ENCODE measurements around the gene NEDD4L.
"Not testable (repeated sequence)": the region's sequence is repeated elsewhere in the genome, so short reads cannot be mapped to it uniquely, and the experiment has no call there.

Gene NEDD4L

DNA sequence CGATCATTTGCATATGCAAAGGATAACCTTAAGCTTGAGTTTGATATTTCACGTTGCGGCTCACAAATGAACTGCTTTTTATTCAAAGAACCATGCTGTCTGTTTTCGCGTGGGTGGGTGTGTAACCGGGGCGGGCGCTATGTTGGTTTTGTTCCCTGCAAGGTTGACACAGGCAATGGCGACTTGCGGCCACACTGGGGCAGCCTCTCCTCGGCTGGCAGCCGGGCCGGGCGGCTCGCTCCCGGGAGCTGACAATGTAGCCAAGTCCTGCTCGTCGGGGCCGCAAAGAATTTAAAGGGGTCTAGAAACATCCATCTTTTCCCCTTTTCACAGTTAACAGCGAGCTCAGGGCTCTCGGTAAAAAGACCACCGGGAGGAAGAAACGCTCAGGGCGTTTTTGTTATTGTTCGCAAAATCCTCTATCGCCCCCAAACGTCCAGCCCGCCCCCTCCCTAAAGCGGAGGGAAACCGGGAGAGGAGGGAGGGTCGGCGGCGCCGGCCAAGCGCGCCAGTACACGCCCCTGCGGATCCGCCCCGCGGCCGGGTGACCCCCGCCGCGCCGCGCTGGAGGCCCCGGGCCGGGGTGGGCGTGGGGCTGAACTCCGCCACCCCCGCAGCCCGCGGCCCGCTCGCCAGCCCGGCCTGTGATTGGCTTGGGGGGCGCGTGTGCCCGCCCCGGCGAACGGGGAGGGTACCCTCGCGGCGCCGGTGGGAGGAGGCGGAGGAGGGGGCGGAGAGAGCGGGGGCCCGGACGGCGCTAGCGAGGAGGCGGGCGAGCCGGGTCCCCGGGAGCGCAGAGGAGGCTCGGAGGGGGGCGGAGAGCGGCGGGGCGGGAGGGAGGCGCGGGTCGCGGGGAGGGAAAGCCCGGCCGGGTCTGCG lies at the start of gene NEDD4L:
Gene NEDD4L, plus strand, starts transcription at position 736 of the 879 bp plus-strand sequence. CDS start 435 bp downstream, outside the sequence.
- DNase-seq, result peak; percentile 20

DNA sequence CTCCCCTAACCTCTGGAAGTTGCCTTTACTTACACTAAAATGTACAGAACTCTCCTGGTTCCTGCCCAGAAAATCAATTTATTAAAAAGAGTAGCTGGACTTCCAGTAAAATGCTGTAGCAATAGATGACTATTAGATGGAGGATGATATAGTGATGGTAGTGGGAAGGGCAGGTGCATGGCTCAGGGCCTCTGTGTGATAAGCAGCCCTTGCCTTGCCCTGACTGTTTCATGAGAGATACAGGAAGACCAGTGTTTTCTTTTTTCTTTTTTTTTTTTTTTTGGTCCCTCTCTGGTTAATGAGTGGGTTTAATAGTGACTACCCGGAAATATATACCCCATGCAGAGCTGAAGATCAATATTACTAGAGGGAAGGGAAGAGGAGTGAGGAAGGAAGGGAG lies 48.7 kb upstream of the NEDD4L start:
- DNase-seq, result no peak

DNA sequence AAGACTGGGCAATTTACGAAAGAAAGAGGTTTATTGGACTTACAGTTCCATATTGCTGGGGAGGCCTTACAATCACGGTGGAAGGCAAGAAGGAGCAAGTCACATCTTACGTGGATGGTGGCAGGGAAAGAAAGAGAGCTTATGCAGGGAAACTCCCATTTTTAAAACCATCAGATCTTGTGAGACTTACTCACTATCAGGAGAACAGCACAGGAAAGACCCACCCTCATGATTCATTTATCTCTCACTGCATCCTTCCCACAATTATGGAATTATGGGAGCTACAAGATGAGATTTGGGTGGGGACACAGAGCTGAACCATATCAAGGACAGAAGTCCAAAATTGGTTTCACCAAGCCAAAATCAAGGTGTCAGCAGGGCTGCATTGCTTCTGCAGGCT lies 47.1 kb upstream of the NEDD4L start:
- DNase-seq, result not testable (repeated sequence)

DNA sequence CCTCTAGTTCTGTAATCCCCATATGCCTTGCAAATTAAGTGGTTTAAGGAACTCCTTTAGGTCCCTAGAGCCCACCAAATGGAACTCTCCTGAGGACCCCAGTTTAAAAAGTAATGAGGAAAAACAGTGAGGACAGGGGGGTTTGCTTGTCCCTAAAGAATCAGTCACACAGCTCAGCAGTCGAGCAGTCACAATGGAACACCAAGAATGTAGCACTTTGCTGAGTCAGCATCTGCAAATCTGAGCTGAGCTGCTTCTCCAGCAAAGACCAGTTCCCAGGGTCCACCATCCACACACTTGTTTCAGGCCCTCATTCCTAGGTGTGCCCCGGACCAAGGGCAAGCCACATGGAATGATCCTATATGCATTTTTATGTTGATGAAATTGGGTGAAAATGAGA lies 46.2 kb upstream of the NEDD4L start:
- DNase-seq, result no peak

DNA sequence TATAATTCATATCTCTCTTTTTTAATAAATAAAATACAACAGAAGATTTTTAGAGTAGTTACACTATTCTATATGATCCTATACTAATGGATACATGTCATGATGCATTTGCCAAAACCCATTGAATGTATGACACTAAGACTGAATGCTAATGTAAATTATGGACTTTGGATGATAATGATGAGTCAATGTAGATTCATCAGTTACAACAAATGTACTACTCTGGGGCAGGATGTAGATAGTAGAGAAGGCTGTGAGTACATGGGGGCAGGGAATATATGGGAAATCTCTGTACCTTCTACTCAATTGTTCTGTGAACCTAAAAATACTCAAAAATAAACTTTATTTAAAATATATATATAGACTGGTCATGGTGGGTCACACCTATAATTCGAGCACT lies 45.6 kb upstream of the NEDD4L start:
- no peak for DNase-seq

DNA sequence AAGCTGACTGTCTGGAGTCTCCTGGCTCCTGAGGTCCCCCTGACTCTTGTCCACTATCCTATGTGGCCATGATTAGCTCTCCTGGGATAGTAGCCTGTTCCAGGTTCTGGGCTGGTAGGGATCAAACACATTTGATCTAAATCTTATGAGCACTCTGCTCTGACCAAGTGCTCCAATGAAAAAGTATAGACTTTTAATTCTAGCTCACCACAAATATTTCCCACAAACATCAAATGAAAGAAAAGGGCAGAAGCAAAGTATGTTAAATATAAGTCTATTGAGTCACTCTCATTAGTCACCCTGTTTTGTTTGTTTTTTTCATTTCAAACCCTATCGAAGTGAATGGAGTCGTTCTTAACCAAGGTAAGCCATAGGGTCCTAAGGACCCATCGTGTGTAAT lies 39.7 kb upstream of the NEDD4L start:
- DNase-seq, result no peak

DNA sequence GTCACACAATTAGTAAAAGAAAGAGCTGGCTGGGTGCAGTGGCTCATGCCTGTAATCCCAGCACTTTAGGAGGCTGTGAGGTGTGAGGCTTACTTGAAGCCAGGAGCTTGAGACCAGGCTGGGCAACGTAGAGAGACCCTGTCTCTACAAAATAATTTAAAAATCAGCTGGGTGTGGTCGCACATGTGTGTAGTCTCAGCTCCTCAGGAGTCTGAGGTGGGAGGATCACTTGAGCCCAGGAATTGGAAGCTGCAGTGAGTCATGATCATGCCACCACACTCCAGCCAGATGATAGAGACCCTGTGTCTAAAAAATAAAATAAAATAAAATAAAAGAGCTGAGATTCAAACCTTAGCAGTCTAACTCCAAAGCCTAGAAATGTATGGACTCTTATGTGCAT lies 39.0 kb upstream of the NEDD4L start:
- DNase-seq, result no peak

DNA sequence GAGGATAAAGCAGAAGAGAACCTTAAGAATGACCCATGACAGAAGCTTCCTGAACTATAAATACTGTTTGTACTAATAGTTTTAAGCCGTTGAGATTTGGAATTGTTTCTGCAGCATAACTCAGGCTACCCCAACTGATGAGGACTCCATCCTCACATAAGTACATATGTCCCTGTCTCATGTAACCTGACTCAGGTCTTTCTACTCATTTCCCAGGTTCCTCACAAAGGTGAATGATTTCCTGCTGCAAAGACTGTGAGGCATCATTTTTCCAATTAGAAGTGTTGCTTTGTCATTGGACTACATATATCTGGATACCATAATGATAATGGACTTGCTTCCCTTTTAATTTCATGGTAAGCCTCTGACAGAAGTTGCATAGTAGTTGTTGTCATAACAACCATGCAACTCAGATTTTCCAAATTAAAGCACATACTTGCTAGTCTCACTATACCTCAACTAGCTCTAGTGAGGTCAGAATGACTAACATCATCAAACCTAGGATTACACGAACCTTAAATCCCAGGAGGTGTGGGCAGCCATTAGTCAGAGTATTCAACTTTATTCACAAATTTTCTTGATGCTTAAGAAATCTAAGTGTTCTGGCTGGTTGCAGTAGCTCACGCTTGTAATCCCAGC lies 38.0 kb upstream of the NEDD4L start:
- DNase-seq, result no peak

DNA sequence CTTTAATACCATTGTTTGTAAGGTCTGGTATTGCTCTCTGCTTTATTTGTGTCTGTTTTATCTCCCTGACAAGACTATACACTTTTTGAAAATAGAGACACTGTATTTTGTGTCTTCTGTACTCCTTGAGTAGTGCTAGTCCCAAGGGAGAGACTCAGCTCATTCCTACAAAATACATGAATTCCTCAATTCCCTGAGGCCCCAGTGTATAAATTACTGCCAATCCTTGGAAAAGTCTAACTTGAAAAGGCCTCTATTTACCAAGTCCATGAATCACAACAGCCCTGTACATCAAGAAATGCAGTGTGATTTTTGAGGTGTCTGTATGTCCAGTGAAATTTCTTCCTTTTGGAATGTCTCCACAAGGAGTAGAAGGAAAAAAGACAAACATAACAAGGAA lies 34.9 kb upstream of the NEDD4L start:
- no peak for DNase-seq

DNA sequence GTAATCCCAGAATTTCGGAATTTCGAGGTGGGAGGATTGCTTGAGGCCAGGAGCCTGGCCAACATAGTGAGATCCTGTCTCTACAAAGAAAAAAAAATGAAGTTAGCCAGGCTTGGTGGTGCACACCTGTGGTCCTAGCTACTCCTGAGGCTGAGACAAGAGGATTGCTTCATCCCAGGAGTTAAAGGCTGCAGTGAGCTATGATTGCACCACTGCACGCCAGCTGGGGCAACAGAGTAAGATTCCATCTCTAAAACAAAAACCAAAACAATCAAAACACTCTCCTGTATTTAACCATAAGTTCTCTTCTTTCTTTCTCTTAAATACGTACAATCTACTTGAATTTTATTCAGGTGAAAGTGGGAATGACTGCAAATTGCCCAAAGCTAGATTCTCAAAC lies 33.8 kb upstream of the NEDD4L start:
- no peak for DNase-seq

DNA sequence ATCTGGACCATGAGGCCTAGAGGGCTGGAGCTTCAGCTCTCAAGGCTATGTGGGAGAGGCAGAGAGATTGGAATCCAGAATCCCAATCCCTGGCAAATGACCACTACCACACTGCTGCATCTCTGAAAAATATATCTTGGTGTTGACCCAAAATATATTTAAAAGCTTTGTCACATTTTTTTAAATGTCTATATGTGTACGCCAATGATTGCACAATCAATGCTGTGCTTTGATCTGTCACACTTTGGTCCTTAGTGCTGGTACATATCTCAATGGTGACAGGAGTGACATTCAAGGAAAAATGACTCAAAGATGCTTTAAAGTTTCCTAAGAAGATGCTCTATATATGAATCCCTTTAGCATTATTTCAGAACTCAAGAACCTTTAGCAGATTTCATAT lies 31.7 kb upstream of the NEDD4L start:
- no peak for DNase-seq

DNA sequence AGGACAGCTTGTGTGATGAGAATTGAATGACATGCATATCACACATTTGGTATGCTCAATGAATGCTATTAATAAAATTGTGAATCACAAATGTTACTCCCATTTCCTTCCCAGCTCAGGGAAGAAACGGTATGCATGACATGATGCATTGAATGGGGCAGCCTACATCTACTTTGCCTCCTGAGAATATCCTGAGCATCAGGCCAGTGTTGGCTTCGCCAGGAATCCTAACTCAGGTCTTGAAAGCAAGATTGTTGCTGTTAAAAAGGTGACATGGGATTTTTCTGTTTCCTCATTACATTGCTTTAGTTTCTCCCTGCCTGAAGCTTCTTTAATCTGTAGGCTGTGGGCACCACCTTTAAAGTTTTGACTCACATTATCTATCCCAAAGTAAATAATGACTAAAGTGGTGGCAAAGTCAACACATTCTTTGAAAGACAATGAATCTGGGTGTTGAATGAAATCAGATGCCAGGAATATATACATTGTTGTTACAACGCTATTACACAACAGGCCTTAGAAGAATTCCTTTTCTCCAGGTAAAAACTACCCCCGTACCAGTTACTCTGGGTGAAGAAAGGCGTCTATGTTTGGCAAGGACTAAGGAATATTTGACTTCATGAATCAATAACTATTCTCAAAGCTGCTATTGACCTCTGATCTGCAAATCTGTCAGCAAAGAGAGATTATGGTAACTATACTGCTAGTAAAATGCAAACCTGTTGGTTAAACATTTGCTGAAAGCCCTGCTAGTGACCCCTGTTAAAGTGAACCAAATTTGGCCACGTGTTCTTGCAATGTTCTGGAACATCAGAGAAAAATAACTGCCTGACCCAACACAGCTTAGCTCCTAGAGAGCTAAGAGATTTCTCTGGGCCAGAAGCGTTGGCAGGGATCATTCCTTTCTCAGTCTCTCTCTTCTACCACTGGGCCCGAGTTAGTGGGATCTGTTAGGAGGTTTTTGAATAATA lies 30.5 kb upstream of the NEDD4L start:
- DNase-seq, result no peak

DNA sequence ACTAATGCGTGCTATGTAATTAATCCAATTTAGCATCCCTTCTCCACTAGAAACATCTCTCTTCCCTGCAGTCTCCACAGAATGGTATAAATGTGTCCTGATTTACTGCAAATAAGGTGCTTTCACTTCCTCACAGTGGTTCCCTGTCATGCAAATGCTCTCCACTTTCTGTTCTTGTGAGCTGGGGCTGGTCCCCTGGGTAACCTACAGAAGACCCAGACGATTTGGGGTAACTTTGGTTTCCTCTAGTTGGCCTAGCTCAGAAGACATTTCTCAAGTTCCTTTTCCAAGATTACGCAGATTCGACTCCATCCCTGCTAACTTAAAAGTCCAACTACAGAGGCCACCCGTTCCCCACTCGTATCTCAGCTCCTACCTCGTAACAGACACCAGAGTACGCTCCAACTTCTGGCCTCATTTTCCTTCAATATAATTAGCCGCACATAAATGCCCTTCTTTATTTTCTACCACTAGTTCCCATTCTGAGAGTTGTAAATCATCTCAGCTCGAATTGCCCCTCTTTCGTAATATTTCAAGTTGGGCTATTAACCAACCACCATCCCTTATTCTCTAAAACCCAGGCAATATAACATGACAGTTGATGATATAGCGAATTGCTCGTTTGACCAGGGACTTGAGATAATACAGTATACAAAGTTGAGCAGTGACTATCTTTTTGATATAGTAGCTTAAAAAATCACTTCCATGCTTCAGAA lies 28.8 kb upstream of the NEDD4L start:
- DNase-seq, result no peak

DNA sequence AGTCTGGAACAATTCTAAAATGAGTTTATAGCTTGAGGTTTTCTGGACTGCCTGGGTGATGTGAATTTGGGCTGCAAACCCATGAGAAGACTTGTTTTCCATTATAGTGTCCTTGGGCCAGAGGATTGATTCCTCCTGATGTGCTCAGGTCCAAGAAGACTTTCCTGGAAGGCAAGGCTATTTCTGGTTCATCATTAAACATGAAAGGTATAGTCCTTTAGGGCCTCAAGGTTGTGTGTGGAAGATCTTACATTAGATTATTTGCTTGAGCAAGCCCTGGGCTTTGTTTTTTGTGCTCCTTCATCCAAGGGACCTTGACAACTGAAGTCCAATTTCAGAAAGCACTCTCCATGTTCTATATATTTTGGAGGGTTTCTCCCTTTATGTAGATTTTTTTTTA lies 26.8 kb upstream of the NEDD4L start:
- DNase-seq, result no peak

DNA sequence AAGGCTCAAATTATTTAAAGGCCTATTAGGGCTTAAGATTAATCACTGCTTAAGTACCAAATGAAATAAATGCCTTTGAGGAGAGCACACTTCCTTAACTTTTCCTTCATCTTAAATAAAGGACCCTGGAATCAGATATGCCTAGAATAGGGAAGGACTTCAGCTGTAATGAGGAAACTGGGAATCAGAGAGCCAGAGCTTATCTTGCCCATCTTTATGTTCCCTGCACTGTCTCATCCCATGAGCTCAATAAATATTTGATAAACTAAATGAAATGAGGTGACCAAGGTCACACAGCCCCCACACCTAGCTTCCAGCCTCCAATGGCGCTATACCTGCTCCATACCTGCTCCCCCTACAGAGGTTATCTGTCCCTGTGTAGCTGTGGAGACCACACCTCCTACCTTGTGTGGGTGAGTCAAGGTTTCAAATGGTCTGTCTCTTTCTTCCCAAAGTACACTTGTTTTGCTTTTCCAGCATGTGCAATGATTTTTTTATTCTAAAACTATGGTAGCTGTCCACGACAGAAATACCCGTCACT lies 23.4 kb upstream of the NEDD4L start:
- no peak for DNase-seq

DNA sequence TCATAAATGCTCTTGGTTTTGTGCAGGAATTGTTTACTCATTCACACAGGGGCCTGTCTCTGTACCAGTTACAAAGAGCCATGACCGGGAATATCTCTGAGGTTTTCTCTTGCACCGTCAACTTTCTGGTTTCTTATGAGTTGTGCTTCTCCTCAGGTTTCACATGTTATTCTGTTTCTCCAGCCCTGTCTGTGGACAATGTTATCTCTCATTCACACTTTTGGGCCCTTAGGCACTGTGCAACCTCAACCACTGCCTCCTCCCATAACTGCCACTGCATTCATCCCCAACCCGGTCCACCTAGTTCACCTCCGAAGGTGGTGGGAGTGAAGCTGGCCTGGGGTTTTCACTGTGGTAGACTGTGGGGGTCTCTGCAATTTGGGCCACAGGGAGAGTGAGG lies 22.5 kb upstream of the NEDD4L start:
- DNase-seq, result no peak

DNA sequence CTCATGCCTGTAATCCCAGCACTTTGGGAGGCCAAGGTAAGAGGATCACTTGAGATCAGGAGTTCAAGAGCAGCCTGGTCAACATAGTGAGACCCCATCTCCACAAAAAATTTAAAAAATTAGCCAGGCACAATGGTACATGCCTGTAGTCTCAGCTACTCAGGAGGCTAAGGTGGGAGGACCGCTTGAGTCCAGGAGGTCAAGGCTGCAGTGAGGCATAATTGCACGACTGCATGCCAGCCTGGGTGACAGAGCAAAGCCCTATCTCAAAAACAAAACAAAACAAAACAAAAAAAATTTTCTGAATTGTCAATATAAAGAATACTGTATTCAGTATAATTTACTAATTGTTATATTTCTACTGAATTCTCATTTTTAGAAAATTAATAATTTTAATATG lies 20.9 kb upstream of the NEDD4L start:
- DNase-seq, result no peak

DNA sequence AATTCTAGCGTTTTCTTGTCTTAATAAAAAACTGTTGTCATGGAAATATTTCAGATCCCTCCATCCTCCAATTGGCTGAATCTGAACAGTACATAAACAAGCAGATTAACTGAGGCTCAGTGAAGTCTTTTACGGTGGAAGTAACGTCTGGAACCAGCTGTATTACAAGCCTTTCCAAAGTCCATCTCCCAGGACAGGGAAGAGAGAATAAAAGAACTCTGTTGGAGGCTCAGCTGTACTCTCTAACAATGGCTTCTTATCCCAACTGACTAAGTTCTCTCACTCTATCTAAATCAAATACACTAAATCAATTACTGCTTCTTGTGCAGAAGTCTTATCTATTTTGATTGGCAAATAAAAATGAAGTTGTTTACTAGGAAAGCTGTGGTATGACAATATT lies 19.9 kb upstream of the NEDD4L start:
- DNase-seq, result no peak

DNA sequence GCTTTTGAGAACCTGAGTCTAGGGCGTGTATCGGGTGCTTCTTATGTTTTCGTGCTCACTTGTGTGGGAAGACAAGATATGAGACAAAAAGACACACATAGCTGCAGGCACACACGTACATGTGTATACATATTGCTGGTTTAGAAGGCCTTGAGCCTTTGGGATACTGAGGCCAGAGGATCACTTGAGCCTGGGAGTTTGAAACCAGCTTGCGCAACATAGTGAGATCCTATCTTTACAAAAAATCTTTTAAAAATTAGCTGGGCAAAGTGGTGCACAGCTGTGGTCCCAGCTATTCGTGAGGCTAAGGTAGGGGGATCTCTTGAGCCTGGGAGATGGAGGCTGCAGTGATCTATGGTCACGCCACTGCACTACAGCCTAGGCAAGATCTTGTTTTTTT lies 18.8 kb upstream of the NEDD4L start:
- DNase-seq, result no peak

DNA sequence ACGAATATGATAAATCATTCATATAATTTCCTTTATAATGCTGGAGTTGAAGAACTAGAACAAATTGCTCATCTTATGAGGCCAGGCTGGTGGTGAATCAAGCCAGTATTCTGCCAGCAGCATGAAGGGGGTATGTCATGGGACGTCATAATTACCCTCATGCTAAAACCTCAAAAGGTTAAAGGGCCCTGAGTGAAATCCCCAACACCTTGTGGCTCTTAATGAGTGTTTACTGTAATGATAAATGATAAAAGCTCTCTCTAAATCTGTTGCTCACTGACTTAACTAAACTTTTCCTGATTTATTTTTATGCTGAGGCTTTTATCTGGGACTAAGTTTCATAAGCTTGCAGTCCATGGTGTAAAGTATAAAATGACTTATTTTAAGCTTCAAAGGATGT lies 18.3 kb upstream of the NEDD4L start:
- no peak for DNase-seq

DNA sequence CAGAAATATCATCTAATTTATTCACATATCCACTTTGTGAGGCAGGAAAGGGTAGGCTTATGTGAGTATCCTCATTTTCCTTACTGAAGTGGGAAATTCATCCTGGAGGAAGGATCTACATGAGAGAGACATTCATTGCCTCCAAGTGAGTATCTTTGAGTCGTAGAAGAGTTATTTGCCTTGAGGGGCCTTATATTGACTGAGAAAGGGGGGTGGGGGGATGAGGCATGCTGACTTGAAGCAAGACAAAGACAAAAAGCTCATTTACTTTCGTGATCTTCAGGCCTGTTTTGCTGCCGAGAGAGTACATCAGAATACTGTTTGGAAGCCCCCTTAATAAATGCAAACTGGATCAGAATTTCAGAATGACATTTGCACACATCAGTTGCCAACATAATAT lies 17.6 kb upstream of the NEDD4L start:
- no peak for DNase-seq

DNA sequence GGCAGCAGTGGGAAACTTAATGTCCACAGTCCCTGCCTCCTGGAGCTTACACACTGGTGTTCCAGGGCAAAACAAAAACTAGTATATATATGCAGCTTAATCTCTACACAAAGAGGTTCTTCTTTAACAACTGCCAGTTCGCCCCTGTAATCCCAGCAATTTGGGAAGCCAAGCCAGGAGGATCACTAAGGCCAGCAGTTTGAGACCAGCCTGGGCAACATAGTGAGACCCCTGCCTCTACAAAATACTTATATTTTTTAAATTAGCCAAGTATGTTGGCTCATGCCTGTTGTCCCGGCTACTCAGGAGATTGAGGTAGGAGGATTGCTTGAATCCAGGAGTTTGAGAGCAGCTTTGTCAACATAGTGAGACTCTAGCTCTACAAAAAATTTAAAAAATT lies 17.2 kb upstream of the NEDD4L start:
- DNase-seq, result no peak
